HK-2 (cell line): Measurements from ENCODE around the gene CDON.
A peak's percentile ranks its signal among the peaks of the same experiment; 100 is the strongest.
"Not testable (repeated sequence)": the region's sequence is repeated elsewhere in the genome, so short reads cannot be mapped to it uniquely, and the experiment has no call there.

Source experiments
- DNase-seq: peaks from one replicate; pipeline ENCODE4 v3.0.0-alpha.2; 2018; ENCODE audit not compliant: unreplicated experiment

CDON gene

GRCh38 chr11:126046570-126047195 lies 16.0 kb downstream of the CDON start:
- no peak for DNase-seq

GRCh38 chr11:126039485-126040271 lies 23.0 kb downstream of the CDON start:
- DNase-seq = no peak

GRCh38 chr11:126035718-126036117 lies 26.9 kb downstream of the CDON start:
- no peak for DNase-seq

- DNase-seq = no peak
Measured at GRCh38 chr11:126034933-126035425, 27.7 kb downstream of the CDON start.

GRCh38 chr11:126034039-126034932 lies 28.4 kb downstream of the CDON start:
- DNase-seq = no peak

- no peak for DNase-seq
Measured at GRCh38 chr11:126032375-126032774, 30.3 kb downstream of the CDON start.

- DNase-seq = no peak
Measured at GRCh38 chr11:126029805-126030204, 32.9 kb downstream of the CDON start.

- DNase-seq = no peak
Measured at GRCh38 chr11:126029237-126029636, 33.4 kb downstream of the CDON start.

- DNase-seq = not testable (repeated sequence)
Measured at GRCh38 chr11:126028534-126028933, 34.1 kb downstream of the CDON start.

GRCh38 chr11:126026579-126026978 lies 36.1 kb downstream of the CDON start:
- no peak for DNase-seq

- no peak for DNase-seq
Measured at GRCh38 chr11:126025822-126026221, 36.8 kb downstream of the CDON start.

- no peak for DNase-seq
Measured at GRCh38 chr11:126024123-126024522, 38.5 kb downstream of the CDON start.

GRCh38 chr11:126012852-126013251 lies 49.8 kb downstream of the CDON start:
- no peak for DNase-seq

- DNase-seq = no peak
Measured at GRCh38 chr11:126011754-126012153, 50.9 kb downstream of the CDON start.

GRCh38 chr11:126011265-126011664 lies 51.4 kb downstream of the CDON start:
- DNase-seq = no peak

- DNase-seq = no peak
Measured at GRCh38 chr11:126008956-126009355, 53.7 kb downstream of the CDON start.

- peak; percentile 5 for DNase-seq
Measured at GRCh38 chr11:126007238-126007637, 55.4 kb downstream of the CDON start.

- DNase-seq = no peak
Measured at GRCh38 chr11:126006068-126006467, 56.6 kb downstream of the CDON start.

GRCh38 chr11:126002181-126002580 lies 60.5 kb downstream of the CDON start:
- DNase-seq = no peak

- DNase-seq = no peak
Measured at GRCh38 chr11:125999234-125999880, 63.3 kb downstream of the CDON start.

- no peak for DNase-seq
Measured at GRCh38 chr11:125998267-125998666, 64.4 kb downstream of the CDON start.

- no peak for DNase-seq
Measured at GRCh38 chr11:125995313-125995712, 67.4 kb downstream of the CDON start.
